Fibroblast of skin of right quadriceps (primary cell): Measurements from ENCODE around the gene KDM2B.
"Not testable (repeated sequence)": the region's sequence is repeated elsewhere in the genome, so short reads cannot be mapped to it uniquely, and the experiment has no call there.

Source experiments
- DNase-seq: peaks from one replicate; pipeline ENCODE4 v3.0.0-alpha.2; 2013

The KDM2B gene

DNA sequence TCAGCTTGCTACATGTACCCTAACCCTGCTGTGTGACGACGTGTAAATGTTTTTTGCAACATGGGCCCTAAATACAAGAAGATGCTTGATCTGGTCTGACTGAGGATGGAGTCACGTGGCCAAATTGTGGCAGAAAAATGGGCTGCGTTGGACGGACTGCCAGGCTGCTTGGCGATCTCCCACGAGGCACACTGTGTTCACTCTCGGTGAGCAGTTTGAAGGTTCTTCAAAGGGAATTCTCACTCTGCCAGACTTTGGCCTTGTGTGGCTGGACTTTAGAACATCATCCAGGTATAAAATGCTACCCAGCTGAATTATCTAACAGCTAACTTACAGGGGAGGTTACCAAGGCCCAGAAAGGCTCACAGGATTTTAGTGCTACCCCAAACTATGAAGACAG, 85.1 kb downstream of the KDM2B start:
- no peak for DNase-seq

DNA sequence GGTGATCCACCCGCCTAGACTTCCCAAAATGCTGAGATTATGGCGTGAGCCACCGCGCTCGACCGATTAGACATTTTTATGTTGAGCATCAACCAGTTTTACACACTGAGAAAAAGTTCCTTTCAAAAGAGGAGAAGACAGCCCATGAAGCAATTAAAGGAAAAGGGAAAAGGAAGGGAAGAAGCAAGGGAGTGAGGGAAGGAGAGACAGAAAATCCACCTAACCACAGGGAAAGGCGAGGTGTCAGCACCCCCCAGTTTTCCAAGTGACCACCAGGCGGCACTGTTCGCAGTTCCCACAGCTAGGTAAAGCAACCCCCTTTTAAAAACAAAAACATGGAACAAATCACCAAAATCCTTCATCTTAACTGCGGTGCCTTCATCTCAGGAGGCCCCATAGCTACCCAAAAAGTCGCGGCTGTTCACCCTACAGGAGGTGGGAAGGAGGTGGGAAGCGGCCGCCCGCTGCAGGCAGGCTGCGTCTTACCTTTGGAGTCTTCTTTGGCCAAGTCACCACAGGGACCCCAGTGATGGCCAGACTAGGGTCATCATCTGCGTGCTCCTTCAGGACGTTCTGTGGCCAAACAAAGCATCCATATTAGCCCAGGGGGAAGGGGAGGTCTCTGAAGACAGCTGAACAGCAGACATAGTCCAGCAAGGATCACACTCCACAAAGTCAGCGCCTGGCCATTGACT, 86.6 kb downstream of the KDM2B start:
- peak; percentile 23 for DNase-seq

DNA sequence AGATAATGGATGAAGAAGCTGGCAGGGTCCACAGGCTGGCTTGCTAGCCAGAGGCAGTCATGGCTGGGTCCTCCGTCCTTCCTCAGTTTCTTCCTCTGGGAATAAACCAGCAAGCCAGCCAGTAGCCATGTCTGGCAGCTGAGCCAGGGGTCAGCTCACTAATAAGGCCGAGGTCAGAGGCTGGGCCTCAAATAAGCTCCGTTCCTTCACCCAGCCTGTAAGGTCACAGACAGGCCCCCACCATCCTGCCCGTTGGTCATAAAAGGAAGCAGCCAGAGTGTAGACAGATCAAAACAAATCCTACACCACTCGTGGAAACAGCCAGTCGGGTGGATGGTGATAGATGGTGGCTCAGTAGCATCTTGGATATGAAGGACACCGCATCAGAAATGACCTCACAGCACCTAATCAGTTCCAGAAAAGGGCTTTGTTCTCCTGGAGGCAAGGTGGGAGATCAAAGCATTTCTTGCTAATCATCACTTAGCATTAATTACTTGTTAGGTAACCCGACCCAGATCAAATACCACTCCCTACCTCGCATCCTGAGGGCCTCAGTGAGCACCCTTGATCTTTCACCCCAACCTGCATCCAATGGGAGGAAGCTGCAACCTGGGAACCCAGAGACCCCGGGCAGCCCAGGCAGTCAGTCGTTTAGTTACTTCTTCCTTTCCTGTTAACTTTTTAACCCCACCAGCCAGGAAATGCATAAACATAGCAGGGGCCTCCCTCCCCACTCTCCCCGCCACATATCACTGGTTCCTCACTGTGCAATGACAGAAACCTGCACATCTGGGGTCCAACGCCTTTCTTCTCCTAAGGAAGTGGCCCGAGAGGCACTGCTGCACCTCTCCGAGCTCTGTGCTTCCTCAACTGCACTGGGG, 90.2 kb downstream of the KDM2B start:
- DNase-seq, result no peak

DNA sequence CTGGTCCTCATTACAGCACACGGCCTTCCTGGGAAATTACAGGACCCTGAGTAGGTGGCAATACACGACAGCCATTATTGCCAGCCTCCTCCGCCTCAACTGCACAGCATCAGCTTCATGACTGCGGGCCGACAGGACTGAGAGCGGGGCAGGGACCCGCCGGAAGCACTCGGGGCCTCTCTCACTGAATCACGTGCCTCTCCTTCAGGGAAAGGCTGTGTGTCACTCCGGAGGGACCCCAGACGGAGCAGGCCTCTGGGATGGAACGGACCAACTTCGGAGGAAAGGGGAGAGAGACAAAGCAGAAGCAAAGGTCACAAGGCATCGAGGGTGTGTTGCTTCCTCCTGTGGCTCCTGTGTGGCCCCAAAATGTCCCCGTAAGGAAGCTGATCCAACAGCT, 90.9 kb downstream of the KDM2B start:
- no peak for DNase-seq

DNA sequence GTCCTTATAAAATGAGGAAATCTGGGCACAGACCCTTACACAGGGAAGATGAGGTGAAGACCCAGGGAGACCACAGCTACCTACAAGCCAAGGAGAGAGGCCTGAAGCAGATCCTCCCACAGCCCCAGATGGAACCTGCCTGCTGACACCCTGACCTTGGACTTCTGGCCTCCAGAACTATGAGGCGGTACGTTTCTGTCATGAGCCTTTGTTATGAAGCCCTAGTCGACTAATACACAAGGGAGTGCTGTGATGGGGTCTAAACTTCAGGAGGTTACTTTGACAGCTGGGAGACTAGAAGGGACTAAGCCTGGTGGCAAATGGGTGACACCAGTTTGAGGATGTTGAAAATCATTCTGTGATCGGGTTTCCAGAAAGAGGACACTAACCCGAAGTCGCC, 95.9 kb downstream of the KDM2B start:
- DNase-seq, result no peak

DNA sequence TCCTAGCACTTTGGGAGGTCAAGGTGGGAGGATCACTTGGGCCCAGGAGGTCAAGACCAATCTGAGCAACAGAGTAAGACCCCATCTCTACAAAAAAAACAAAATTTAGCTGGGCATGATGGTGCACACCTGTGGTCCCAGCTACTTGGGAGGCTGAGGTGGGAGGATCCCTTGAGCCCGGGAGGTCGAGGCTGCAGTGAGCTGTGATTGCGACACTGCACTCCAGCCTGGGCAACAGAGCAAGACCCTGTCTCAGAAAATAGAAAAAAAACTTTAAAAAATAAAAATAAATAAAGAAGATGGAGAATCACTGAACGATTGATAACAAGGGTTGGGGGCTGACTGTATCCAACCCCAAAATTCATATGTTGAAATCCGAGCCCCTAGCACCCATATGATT, 96.3 kb downstream of the KDM2B start:
- not testable (repeated sequence) for DNase-seq

DNA sequence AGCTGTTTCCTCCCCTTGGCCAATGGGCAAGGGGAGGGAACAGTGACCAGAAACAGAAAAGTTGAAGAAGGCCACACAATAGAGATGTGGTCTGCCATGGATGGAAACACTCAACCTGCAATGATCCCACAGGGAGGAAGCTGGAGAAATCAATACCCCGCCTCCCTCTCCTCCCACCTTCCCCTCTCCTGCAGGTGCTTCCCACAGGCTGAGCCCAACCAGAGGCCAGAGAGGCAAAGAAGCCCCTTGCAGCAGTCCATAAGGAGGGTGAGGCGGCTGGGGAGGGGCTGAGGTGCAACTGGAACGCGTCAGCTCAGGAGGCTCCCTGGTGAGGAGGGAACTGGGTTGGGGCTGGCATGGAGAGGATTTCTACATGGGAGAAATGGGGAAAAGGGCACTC, 96.9 kb downstream of the KDM2B start:
- DNase-seq, result no peak

DNA sequence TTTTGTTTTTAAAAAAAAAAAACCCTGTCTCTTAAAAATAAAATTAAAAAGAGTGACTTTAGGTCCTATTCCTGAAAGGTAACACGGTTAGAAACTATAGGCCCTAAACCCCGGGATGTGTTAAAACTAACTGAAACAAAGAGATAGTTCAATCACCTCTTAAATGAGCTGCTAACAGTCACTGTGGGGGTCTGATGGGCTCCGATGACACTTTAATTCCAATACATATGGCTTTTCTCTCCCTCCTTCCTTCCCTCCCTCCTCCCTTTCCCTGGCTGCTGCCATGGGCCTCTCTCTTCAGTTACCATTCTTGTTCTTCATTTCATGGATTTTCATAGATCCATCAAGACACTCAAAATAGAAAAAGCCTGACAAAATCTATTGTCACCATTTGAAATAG, 104.3 kb downstream of the KDM2B start:
- no peak for DNase-seq

DNA sequence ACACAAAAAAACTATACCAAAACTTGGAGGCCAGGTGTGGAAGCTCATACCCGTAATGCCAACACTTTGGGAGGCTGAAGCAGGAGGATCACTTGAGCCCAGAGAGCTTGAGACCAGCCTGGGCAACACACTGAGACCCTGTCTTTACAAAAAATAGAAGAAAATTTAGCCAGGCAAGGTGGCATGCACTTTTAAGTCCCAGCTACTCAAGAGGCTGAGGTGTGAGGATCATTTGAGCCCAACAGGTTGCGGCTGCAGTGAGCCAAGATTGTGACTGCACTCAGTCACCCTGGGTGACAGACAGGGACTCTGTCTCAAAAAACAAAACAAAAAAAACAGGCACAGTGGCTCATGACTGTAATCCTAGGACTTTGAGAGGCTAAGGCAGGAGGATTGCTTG, 105.5 kb downstream of the KDM2B start:
- no peak for DNase-seq

DNA sequence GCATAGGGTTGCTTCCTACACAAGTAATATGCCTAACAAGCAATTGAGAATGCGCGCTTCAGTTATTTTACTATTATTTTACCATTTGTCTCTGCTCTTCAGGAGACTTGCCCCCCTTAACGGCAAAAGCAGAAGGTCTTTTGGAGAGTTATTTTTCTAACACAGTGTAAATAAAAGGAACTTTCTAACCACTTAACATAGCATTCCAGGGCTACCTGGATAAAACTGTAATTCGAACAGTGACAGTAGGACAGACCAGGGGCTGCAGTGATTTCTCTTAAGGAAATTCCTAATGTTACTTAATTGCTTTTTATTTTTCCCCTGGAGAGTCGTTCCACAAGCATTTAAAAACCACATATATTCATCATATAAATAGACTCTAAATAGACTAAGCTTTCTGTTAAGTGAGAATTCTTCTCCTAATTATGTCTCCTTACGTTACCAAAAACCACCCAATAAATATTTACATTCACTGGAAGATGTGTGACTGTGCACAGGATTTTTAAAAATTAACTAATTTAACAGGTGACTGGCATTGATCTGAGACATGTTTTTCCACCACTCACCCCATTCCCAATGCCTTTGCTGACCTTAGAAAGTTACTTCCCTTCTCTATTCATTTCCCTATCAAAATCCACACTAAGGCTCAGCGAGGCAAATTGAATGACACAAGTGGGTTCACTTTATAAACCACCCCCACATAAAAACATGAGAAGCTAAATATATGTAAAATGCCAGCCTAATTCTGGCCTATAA, 108.5 kb downstream of the KDM2B start:
- peak; percentile 23 for DNase-seq

DNA sequence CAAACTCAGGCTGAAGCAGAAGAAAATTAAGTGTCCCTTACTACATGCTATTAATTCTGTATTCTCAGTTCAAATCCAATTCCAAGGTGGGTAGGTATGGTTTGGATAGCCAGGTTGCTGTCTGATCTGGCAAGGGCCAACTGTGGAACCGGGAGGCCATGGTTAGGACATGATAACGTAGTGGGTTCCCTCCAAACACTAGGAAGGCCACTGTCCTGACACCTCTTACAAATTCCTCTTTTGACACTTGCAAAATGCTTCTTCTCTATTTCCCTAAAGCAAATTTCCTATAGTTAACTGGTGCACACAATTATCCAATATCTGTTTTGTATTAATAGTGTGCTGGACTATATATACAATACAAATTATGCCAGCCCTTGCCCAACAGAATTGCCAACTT, 110.1 kb downstream of the KDM2B start:
- no peak for DNase-seq

DNA sequence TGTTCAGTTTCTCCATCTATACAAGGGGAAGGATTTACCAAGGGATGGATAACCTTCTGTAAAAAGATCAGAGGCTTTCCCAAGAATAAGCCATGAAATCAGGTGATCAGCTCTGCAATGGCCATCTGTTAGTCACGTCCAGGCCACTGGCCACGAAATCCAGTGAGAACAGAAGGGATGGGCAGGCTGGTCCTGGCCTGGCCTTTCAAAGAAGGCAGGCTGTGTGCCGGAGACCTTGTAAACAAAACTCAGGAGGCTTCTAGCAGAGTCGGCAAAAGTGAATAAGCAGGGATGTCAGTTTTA, 112.4 kb downstream of the KDM2B start:
- no peak for DNase-seq

DNA sequence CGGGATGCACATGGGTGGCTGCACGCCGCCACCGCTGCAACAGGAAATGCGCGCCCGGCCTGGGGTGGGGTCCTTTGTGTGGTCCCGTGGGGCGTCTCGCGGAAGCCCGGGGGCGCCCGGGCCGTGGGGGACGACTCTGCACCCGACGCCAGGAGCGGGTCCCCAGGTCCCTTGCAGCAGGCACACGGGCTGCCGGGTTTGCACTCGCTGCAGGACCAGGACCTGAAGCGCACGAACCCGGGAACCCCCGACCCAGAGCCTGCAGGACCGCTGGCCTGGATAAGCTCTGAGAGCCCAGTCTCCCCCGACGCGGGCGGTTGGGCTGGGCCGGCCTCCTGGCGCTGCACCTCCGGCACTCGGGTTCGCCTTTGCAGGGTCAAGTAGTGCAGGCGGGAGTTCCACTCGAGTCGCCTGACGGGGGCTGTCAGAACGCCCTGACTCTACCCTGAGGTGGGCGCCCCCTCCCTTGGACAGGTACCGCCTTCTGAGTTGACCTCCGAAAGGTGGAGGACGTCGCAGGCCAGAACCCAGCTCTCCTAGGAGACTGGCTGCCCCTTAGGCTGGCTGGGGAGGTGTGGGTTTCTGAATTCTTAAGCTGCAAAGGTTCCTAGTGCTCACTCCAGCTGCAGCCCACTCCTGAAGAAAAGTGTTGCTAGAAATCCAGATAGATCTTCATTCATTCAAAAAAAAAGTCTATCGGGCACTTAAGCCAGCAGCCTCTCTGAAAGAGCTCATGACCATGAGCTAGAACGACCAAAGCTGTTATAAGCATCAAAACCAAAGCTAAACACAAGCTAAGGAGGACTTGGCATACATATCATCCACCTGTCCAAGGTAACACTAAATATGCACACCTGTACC, 113.0 kb downstream of the KDM2B start:
- DNase-seq, result no peak

DNA sequence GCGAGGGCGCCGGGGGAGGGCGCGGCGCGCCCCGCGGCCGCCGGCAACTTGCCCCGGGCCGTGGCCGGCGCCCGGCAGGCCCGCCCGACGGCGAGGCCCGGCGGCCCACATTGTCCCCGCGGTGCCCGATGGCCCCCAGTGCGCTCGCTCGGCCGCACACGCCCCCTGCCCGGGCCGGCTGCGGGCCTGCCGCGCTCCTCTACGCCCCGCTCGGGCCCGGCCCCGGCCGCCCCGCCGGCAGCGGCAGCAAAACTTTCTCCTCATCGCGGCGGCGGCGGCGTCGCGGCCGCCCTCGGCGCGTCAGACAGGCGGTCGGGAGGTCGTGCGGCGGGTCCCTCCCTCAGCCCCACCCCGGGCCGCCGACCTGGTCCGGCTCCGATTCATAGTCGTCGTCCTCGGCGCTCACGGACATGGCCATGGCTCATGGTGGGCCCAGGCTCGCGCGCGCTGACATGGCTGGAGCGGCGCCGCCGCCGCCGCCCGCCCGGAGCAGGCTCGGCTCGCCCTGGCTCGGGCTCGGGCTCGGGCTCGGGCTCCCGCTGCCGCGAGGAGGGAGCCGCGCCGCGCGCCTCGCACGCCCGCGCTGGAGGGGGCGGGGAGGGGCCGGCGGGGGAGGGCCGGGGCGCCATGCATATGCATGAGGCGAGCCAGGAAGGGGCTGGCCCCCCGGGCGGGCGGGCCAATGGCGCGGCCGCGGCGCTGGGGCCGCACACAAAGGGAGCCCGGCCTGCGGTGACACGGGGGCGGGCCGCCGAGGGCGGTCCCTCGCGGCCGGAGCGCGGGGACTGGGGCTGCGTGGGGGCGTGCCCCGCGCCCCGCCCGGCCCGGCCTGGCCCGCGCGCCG, 113.8 kb downstream of the KDM2B start:
- peak; percentile 88 for DNase-seq

DNA sequence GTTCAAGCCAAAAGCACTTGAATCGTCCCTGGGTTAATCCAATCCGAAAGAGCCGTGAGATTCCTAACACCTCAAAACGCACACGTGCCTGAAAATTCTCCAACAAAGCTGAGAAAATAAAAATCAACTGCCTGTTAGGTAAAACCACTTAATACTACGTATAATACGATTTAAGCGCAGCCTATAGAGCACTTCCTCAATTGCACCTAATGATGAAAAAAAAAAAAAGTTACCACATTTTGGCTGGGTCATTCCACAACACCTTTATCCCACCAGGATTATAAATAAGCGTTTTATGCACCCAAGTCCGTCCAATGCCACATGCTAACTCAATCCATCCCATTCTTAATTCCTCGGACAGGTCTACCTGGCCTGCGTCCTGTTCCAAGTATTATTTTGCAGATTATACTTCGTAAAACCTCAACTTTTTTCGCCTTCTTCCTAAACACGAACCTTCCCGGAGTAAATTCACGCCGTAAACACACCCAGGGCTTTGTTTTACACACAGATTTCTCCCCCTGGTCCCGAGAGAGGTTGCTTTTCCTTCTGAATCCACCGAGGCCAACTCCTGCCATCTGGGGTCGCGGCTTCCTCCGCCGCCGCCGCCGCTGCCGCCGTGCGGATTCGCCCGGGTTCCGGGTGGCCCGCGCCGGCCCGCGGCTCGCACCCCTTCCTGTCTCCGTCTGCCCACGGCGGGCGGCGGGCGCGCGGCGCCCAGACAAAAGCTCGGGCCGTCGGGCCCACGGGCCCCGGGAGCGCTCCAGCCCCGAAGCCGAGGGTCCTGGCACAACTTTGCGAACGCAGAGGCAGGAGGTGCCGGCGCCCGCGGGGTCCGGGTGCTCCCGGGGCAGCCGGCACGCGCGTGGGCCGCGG, 114.7 kb downstream of the KDM2B start:
- DNase-seq, result peak; percentile 19

DNA sequence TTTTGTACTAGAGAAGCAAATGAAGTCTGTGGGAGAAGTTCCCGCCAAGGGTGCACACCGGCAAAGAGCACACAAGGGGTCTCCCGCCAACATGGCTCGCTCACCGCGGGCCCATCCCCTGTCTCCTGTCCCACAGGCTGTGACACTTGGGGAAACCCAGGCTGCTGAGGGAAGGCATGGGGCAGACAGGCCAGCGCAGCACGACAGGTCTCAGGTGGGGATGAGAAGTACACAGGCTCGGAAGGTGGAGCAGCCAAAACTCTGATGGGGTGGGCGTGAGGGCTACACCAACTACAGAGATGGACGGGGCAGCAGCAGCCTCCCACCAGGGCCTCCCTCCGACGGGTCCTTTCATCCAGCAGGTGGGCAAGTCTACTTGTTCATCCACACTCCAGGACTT, 116.5 kb downstream of the KDM2B start:
- no peak for DNase-seq

DNA sequence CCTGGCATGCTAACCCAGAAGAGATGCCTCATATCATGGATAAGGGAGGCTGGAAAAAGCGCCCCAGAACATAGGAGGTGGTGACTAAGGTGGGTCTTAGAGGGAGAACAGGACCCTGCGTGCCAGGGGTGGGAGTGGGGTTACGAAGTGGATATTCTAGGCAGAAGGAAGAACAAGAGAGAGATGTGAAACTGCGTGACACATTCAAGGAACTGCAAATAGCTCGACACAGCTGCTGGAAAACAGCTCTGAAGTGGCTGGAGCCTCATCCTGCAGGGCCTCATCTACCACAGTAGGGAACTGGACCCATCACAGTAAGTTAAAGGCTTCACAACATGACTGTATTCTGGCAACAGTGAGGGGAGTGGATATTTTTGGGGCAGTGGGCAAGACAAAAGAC, 119.8 kb downstream of the KDM2B start:
- DNase-seq, result no peak

DNA sequence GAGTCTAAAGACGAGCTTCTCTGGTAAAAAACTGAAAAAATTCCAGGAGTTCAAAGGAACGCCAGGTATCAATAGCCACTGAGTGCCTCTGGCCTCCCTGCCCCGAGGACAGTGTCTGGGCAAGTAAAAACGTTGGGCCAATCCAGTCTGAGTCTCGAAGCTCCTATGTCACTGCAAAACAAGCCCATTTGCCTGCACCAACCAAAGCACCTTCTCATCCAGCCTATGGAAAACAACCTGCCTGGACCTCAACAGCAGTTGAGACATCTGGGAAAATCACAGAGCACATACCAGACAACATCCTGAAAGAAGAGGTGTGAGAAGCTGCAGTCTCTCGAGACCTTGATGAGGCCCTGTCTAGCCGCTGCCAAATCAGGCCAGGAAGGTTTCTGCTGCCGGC, 124.3 kb downstream of the KDM2B start:
- DNase-seq, result no peak

DNA sequence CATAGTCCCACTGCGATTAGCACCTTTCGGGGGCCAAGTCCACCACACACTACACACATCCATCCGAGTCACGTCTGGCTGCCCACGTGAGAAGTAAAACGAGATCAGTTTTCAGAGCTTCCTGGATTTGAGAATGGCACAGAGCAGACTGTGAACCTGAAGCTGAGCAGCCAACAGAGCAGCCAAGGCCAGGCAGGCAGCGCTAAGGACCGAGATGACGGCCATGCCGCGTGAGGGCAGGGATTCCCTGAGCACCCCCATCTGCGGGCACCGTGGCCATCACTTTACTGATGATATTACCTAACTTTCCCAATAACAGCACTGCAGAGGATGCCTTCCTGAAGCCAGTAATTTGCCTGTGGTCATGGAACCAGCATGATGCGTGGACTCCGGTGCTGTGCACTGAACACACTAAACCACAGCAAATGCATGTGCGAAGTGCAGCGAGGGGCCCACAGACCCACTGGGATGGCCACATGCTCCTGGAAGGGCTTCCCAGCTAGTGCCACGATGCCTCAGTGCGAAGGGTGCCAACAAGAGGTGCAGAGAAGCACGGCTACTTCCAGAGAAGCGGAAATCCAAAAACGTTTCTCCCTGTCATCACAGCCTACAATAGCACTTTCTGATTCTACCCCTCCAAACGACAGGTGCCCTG, 124.9 kb downstream of the KDM2B start:
- DNase-seq, result no peak

DNA sequence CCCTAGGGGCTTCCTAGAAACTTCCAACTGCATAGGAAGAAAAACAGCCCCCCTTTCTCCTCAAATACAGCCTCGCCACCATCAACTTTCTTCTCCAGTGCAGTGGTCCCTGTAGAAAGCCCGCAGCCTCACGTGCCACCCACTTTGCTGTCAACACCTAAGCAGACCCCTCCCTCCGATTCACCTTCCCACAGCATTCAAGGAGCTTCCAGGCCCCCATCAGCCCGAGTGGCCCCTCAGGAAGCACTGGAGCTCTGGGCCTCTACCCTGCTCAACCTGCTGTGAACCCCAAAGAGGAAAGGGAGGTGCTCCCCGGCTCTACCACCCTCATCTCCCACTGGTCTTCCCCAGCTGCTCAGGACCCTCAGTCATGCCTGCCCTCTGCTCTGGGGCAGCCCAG, 125.9 kb downstream of the KDM2B start:
- no peak for DNase-seq
